ENCODE measurements around the gene GSK3B. TPM values are rescaled to one million over a fixed set of nuclear protein-coding genes. Genes with fewer than 3 reads are reported as not detected.

The GSK3B gene
- total and polyA plus RNA-seq, 8 donors: 4.4 to 20.7 (median 11.2) TPM

DNA sequence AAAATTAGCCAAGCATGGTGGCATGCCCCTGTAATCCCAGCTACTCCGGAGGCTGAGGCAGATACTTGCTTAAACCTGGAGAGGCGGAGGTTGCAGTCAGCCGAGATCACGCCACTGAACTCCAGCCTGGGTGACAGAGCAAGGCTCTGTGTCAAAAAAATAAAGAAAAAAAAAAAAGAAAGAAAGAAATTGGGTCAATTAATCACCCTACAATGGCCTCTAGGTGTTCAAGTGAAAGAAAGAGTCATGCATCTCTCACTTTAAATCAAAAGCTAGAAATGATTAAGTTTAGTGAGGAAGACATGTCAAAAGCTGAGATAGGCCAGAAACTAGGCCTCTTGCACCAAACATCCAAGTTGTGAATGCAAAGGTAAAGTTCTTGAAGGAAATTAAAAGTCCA lies 44.9 kb upstream of the GSK3B start:
- ATAC-seq: no peak
- no peaks in the 10 kb centered on the region for H3K9me3 ChIP-seq
- no peaks in the 10 kb centered on the region for H3K36me3 ChIP-seq
- 94 to 98% methylated on average over 4 of the region's 4 CpGs for WGBS, 2 donors
- TF ChIP-seq CTCF (IDR thresholded peaks at IDR 0.05): no peak
- no peak for FAIRE-seq
- H3K27me3 ChIP-seq: no peaks in the 10 kb centered on the region
- no peak overlapping the region for H3K4me3 ChIP-seq
- H3K4me1 ChIP-seq: no peaks in the 10 kb centered on the region
- intact Hi-C loops (cut with DNase I): no loop called here
- no peak for DNase-seq
- H3K27ac ChIP-seq: no peak overlapping the region

DNA sequence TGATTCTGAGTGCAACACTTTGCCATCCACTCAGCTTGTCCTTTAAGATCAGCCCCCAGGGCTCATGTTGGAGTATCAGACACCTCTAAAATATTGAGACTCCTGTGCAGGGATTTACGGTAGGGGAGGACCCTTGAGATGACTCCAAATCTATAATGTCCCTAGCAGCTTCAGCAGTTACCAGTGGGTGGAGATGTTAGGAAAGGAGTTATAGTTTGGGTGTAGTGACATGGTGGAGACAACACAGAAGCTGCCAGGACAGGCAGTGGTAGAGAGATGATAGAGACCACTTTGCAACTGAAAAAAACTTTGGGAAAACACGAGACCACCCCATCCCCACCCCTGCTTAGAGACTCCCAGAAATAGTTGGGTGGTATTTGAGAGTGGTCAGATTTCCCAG lies 43.3 kb upstream of the GSK3B start:
- DNase-seq: no peak
- H3K36me3 ChIP-seq: no peaks in the 10 kb centered on the region
- no peak for TF ChIP-seq CTCF (IDR thresholded peaks at IDR 0.05)
- WGBS, 2 donors: 59 to 67% methylated on average over 2 of the region's 2 CpGs
- H3K9me3 ChIP-seq: no peaks in the 10 kb centered on the region
- H3K4me3 ChIP-seq: no peak overlapping the region
- FAIRE-seq: no peak
- intact Hi-C loops (cut with DNase I): no loop called here
- no peaks in the 10 kb centered on the region for H3K27me3 ChIP-seq
- no peak for ATAC-seq
- no peaks in the 10 kb centered on the region for H3K4me1 ChIP-seq
- H3K27ac ChIP-seq: no peak overlapping the region

DNA sequence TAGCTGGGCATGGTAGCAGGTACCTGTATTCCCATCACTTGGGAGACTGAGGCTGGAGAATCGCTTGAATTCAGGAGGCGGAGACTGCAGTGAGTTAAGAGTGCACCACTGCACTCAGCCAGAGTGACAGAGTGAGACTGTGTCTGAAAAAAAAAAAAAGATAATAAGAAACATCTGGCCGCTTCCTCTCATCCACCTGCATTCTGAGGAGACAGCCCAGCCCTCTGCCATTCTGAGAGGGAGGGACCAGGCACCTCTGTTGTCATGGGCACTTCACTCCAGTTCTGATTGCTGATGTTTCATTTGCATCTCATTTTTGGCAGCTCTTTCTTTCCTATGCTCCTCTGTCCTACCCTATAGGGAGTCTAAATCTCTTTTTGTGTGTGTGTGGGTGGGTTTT lies 36.4 kb upstream of the GSK3B start:
- FAIRE-seq (no peak), DNase-seq (no peak), ATAC-seq (no peak)
- H3K36me3 ChIP-seq: no peaks in the 10 kb centered on the region
- 86% methylated on average over 3 of the region's 3 CpGs for WGBS, 2 donors
- no peaks in the 10 kb centered on the region for H3K27me3 ChIP-seq
- H3K4me3 ChIP-seq: no peak overlapping the region
- H3K4me1 ChIP-seq: no peaks in the 10 kb centered on the region
- no peaks in the 10 kb centered on the region for H3K9me3 ChIP-seq
- no peak for TF ChIP-seq CTCF (IDR thresholded peaks at IDR 0.05)
- no peak overlapping the region for H3K27ac ChIP-seq
- intact Hi-C loops (cut with DNase I): no loop called here

DNA sequence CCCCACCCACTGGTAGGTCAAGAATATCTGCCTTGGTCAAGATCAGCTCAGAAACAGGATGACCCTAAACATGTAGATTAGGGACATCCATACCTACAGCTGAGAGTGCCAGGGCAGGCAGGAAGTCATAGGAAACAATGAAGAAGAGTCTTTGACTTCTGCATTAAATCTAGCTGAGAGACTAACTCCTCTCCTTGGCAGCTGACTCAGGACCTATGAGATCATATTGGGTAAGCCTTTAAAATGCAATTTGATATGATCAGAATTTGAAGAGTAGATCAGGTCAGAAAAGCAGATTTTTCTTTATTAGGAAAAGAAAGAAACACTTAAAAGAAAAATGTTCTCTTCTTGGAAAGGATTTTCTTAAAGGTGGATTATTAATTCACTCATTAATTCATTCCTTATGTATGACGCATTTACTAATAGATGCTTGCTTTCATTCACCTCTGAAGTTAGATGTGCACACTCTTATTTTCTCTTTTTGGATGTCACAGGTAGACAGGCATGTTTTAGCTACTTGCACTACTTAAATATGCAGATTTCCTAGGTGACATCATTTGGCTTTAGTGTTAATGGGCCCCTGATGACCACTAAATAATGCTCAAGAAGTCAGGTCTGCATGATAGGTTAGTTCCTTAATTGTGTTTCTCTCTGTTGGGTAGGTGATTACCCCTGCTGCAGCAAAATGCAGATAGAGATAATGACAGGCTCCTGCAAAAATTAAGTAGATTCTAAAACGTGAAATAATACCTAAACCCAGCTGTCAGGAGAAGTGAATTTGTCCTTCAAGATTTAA lies 35.7 kb upstream of the GSK3B start:
- no peaks in the 10 kb centered on the region for H3K9me3 ChIP-seq
- no peak for FAIRE-seq
- no peaks in the 10 kb centered on the region for H3K4me1 ChIP-seq
- no peak for TF ChIP-seq CTCF (IDR thresholded peaks at IDR 0.05)
- H3K36me3 ChIP-seq: no peaks in the 10 kb centered on the region
- H3K27me3 ChIP-seq: no peaks in the 10 kb centered on the region
- H3K4me3 ChIP-seq: no peak overlapping the region
- ATAC-seq: no peak
- no peak overlapping the region for H3K27ac ChIP-seq
- intact Hi-C loops (cut with DNase I): no loop called here
- no peak for DNase-seq
- WGBS, 2 donors: 81 to 88% methylated on average over 2 of the region's 2 CpGs

- no peaks in the 10 kb centered on the region for H3K9me3 ChIP-seq
- ATAC-seq: no peak
- intact Hi-C loops (cut with DNase I): no loop called here
- no peak for DNase-seq
- no peaks in the 10 kb centered on the region for H3K36me3 ChIP-seq
- H3K4me3 ChIP-seq: no peak overlapping the region
- no peak for TF ChIP-seq CTCF (IDR thresholded peaks at IDR 0.05)
- H3K27me3 ChIP-seq: no peaks in the 10 kb centered on the region
- no peak overlapping the region for H3K27ac ChIP-seq
- H3K4me1 ChIP-seq: no peaks in the 10 kb centered on the region
- FAIRE-seq: no peak
- WGBS, 2 donors: 94 to 98% methylated on average over 1 of the region's 1 CpG
These were observed 34.8 kb upstream of the GSK3B start for GRCh38 chr3:120129051-120129450.

Data from pancreas (tissue), 10 donors.